Endothelial cell of umbilical vein (primary cell): ENCODE data around the gene CAPZA2. TPM values are rescaled to one million over a fixed set of nuclear protein-coding genes. Genes with fewer than 3 reads are reported as not detected.

ENCODE experiments used
- BruUV-seq: library from RNA; stranded (reverse); fragments of 400-500 nt; replicated peaks from 2 replicates; lab custom pipeline; 2021; lab: Mats Ljungman, UMichigan
- CTCF ChIA-PET: fragments of 300-600, 350-600 bp; sonication (Branson Sonifier 250); formaldehyde crosslinking; loops from one replicate; lab custom pipeline; 2021; ENCODE audit warnings: antibody characterized with exemption, inconsistent platforms; lab: Charles Lee
- POLR2A ChIA-PET: fragments of 300-600, 350-600 bp; sonication (Branson Sonifier 250); formaldehyde crosslinking; loops from one replicate; lab custom pipeline; 2021; ENCODE audit warnings: antibody characterized with exemption, inconsistent platforms; lab: Charles Lee
- DNase-seq: peaks from one replicate; pipeline ENCODE4 v3.0.0-alpha.2; 2011; ENCODE audit warnings: low read depth, low spot score
- FAIRE-seq: peaks from 2 replicates; lab custom pipeline; 2011; peaks lifted over from hg19 to GRCh38; lab: Jason Lieb, UNC
- H2AFZ ChIP-seq: 2 replicates; pipeline ENCODE4 v1.6.0; 2012; ENCODE audit warnings: low read depth, low read length, control low read depth, inconsistent platforms
- H3K27ac ChIP-seq: 2 replicates; pipeline ENCODE4 v1.5.1; 2011; ENCODE audit warnings: low read depth, mild to moderate bottlenecking, control low read depth, low read length, moderate library complexity; ENCODE audit not compliant: insufficient read depth
- H3K27me3 ChIP-seq, 2 experiments: 2 replicates each; pipeline versions ENCODE4 v1.6.0 to v1.6.1; 2011; ENCODE audit warnings: low read length in 2 of 2, mixed read lengths in 1 of 2; ENCODE audit not compliant: control insufficient read depth in 2 of 2, insufficient read depth in 2 of 2
- H3K36me3 ChIP-seq, 2 experiments: 2 replicates in 1 of 2; 3 replicates in 1 of 2; pipeline ENCODE4 v1.5.1; 2011; ENCODE audit warnings: low read length in 2 of 2, mild to moderate bottlenecking in 1 of 2, moderate library complexity in 1 of 2; ENCODE audit not compliant: control insufficient read depth in 2 of 2, insufficient read depth in 2 of 2; ENCODE audit errors: extremely low read depth in 1 of 2
- H3K4me1 ChIP-seq: 3 replicates; pipeline ENCODE4 v1.5.1; 2011; ENCODE audit warnings: mild to moderate bottlenecking, low read length; ENCODE audit not compliant: control insufficient read depth, insufficient read depth; ENCODE audit errors: extremely low read depth
- H3K4me2 ChIP-seq: 2 replicates; pipeline ENCODE4 v1.6.1; 2011; ENCODE audit warnings: low read length, control low read depth, mixed read lengths; ENCODE audit not compliant: insufficient read depth
- H3K4me3 ChIP-seq, 3 experiments: fragments of 200-600 bp in 1 of 3; sonication (generic), shearing (Covaris generic) in 1 of 3; replicated peaks in 1 of 3; 2 replicates each; pipeline ENCODE4 v1.5.1; 2011 to 2016; ENCODE audit warnings: control low read depth in 3 of 3, low read length in 3 of 3, mild to moderate bottlenecking in 2 of 3, inconsistent platforms in 1 of 3, low read depth in 1 of 3, moderate library complexity in 1 of 3; ENCODE audit not compliant: insufficient read depth in 1 of 3
- H3K79me2 ChIP-seq: 2 replicates; pipeline ENCODE4 v1.6.0; 2012; ENCODE audit warnings: low read length, inconsistent platforms; ENCODE audit not compliant: control insufficient read depth, insufficient read depth
- H3K9ac ChIP-seq: replicated peaks from 2 replicates; pipeline ENCODE3; 2011; ENCODE audit warnings: low read length, control low read depth; ENCODE audit not compliant: insufficient read depth; ENCODE audit errors: extremely low read depth
- H3K9me1 ChIP-seq: replicated peaks from 3 replicates; pipeline ENCODE4 v1.6.0; 2011; ENCODE audit warnings: mild to moderate bottlenecking, low read length; ENCODE audit not compliant: control insufficient read depth, insufficient read depth; ENCODE audit errors: extremely low read depth
- H3K9me3 ChIP-seq: replicated peaks from 2 replicates; pipeline ENCODE4 v1.5.1; 2012; ENCODE audit warnings: low read length, inconsistent platforms; ENCODE audit not compliant: control insufficient read depth, insufficient read depth
- H4K20me1 ChIP-seq: replicated peaks from 2 replicates; pipeline ENCODE3; 2011; ENCODE audit warnings: mild to moderate bottlenecking, low read length; ENCODE audit not compliant: control insufficient read depth, insufficient read depth; ENCODE audit errors: extremely low read depth
- EZH2 ChIP-seq: IDR thresholded peaks from 2 replicates; pipeline ENCODE4 v1.6.1; 2012; ENCODE audit warnings: borderline replicate concordance, low read depth, mild to moderate bottlenecking, moderate library complexity, low read length, inconsistent platforms; ENCODE audit not compliant: severe bottlenecking
- FOS ChIP-seq: IDR thresholded peaks from 2 replicates; pipeline ENCODE4 v1.6.1; 2011; ENCODE audit warnings: mild to moderate bottlenecking, low read length, moderate library complexity, borderline replicate concordance; ENCODE audit not compliant: insufficient read depth
- GATA2 ChIP-seq: IDR thresholded peaks from 2 replicates; pipeline ENCODE4 v1.7.0; 2011; ENCODE audit warnings: low read depth, mild to moderate bottlenecking, moderate library complexity, mixed read lengths, low read length; ENCODE audit not compliant: insufficient read length, insufficient read depth
- JUN ChIP-seq: IDR thresholded peaks from 2 replicates; pipeline ENCODE4 v1.6.1; 2011; ENCODE audit warnings: borderline replicate concordance, low read depth; ENCODE audit not compliant: insufficient read length, insufficient read depth
- MYC ChIP-seq: IDR thresholded peaks from one replicate; pipeline ENCODE4 v1.6.1; 2011; ENCODE audit warnings: mild to moderate bottlenecking, low read depth, low read length
- POLR2A ChIP-seq: IDR thresholded peaks from 2 replicates; pipeline ENCODE4 v1.6.1; 2012; ENCODE audit warnings: low read depth, mild to moderate bottlenecking, control low read depth, low read length
- POLR2AphosphoS5 ChIP-seq: IDR thresholded peaks from 2 replicates; pipeline ENCODE4 v1.6.1; 2012; ENCODE audit warnings: low read depth, mild to moderate bottlenecking, control low read depth, low read length, moderate library complexity; ENCODE audit not compliant: insufficient read depth
- dilution Hi-C: fragments of 300-500 bp; cut with MboI; formaldehyde crosslinking; loops from one replicate; pipeline ENCODE4 v1.15.0; 2019; ENCODE audit warnings: low sequenced_read_pairs; ENCODE audit not compliant: extremely low pct_ligation_motif_present
- intact Hi-C: fragments of 100-400 bp; cut with micrococcal nuclease; formaldehyde crosslinking; loops from one replicate; pipeline ENCODE4 v1.10.0; 2022
- polyA plus RNA-seq, 4 experiments: library from polyadenylated mRNA; depleted of rRNA in 3 of 4; stranded (reverse) in 3 of 4; unstranded in 1 of 4; fragments of >200 nt; gene quantifications; 2 replicates each; pipeline versions ENCODE4 v1.2.1 to v1.2.3, GENCODE V29; 2011 to 2012; ENCODE audit warnings: missing spikeins in 1 of 4
- total RNA-seq: library from RNA; stranded (reverse); gene quantifications from 2 replicates; pipeline ENCODE4 v1.2.3, GENCODE V29; 2021
- TF ChIP-seq, protein P1 (sequence below): IDR thresholded peaks from 2 replicates; pipeline ENCODE4 v1.6.1; 2011; ENCODE audit not compliant: insufficient read depth, insufficient read length
- TF ChIP-seq, protein P2 (sequence below), 2 donors: IDR thresholded peaks; 1 replicate in 1 of 2; 2 replicates in 1 of 2; pipeline ENCODE4 v1.5.1; 2011; ENCODE audit warnings: low read length in 2 of 2, mild to moderate bottlenecking in 2 of 2, moderate library complexity in 2 of 2, control low read depth in 1 of 2, inconsistent platforms in 1 of 2, low read depth in 1 of 2; ENCODE audit not compliant: insufficient read depth in 1 of 2; ENCODE audit errors: extremely low read depth in 1 of 2

The CAPZA2 gene
- total and polyA plus RNA-seq, 2 donors (not counting 3 experiments of a cell fraction or from before 2014, with no cell fraction given), result 48.1 to 347 TPM

DNA sequence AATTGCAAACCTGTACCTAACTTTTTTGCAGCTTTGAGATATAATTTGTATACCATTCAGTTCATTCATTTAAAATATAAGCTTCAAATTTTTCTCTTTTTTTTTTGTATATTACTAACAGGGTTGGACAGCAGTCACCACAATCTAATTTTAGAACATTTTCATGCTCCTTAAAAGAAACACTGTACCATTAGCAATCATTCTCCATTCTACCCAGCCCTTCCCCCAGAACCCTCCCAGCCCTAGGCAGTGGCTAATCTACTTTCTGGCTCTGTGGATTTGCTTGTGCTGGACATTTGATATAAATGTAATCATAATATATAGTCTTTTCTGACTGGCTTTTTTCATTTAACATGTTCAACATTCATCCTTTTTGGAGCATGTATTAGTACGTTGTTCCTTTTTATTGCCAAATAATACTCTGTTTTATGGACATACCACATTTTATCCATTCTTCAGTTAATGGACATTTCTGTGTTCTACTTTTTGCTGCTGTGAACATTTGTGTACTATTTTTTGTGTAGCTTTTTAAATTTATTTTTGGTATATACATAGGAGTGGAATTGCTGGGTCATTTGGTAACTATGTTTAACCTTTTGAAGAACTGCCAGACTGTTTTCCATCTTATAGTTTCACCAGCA is 50.0 kb downstream of the CAPZA2 start:
- DNase-seq (no peak), FAIRE-seq (no peak)
- intact Hi-C loops, result no loop called here
- Histone ChIP-seq H2AFZ (no peak overlapping the region), H3K4me2 (no peak overlapping the region), H3K27ac (no peak overlapping the region), H4K20me1 (peaks cover 2% of the 10 kb centered on the region), H3K27me3 (no peaks in the 10 kb centered on the region), H3K36me3 (peaks cover 15 to 32% of the 10 kb centered on the region in 2 experiments), H3K9me3 (no peaks in the 10 kb centered on the region), H3K9ac (no peak overlapping the region), H3K4me1 (no peaks in the 10 kb centered on the region), H3K9me1 (no peaks in the 10 kb centered on the region), H3K79me2 (peaks cover 9% of the 10 kb centered on the region), H3K4me3 (no peak overlapping the region)
- no peak for TF ChIP-seq JUN
- no peak for TF ChIP-seq POLR2A
- TF ChIP-seq MYC, result no peak
- TF ChIP-seq, protein P1, sequence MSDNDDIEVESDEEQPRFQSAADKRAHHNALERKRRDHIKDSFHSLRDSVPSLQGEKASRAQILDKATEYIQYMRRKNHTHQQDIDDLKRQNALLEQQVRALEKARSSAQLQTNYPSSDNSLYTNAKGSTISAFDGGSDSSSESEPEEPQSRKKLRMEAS, result no peak
- ChIA-PET POLR2A (no interaction called here), CTCF (interaction anchor here (0.9 to 1.7 kb wide), 3 partner anchors 10 to 240 kb away, joined by 3 to 8 read pairs (median 3); partner anchors contain the start of gene MET)
- no TSS peak for BruUV-seq
- dilution Hi-C loops, result no loop called here

DNA sequence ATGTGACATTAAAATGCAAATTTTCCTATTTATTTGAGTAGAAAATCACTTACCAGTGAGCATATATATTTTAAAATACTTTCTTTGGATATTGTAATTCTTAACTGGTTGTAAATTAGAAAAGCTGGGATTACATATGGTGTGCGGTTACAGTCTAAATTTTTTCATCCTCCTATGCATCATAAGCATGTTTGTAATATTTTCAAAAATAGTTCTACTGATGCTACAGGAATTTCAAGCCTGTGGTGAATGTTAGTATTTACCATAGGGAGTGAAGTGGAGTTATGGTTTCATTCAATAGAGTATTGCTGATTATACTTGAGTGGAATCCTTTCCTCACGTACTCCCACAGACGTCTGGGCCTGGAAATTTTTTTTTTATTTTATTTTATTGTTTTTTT is 56.3 kb downstream of the CAPZA2 start:
- H3K27me3 ChIP-seq, result no peaks in the 10 kb centered on the region
- no peak overlapping the region for H3K9ac ChIP-seq
- CTCF ChIA-PET, result no interaction called here
- no peaks in the 10 kb centered on the region for H4K20me1 ChIP-seq
- intact Hi-C loops (no loop called here), dilution Hi-C loops (no loop called here)
- H3K36me3 ChIP-seq, result peaks cover 10 to 24% of the 10 kb centered on the region in 2 experiments
- DNase-seq (no peak), FAIRE-seq (no peak)
- no TSS peak for BruUV-seq
- H3K27ac ChIP-seq, result no peak overlapping the region
- no peaks in the 10 kb centered on the region for H3K9me3 ChIP-seq
- H3K4me3 ChIP-seq, result no peak overlapping the region
- H3K79me2 ChIP-seq, result no peaks in the 10 kb centered on the region
- POLR2A ChIA-PET, result interaction anchor here (0.7 kb wide), 2 partner anchors 34 to 36 kb away, joined by 3 read pairs; no protein-coding TSS in a partner anchor
- no peaks in the 10 kb centered on the region for H3K4me1 ChIP-seq
- no peak overlapping the region for H2AFZ ChIP-seq
- H3K9me1 ChIP-seq, result no peaks in the 10 kb centered on the region
- TF ChIP-seq POLR2A (no peak), POLR2AphosphoS5 (no peak), FOS (no peak), GATA2 (no peak), JUN (no peak), MYC (no peak), EZH2 (no peak)
- TF ChIP-seq, protein P2, sequence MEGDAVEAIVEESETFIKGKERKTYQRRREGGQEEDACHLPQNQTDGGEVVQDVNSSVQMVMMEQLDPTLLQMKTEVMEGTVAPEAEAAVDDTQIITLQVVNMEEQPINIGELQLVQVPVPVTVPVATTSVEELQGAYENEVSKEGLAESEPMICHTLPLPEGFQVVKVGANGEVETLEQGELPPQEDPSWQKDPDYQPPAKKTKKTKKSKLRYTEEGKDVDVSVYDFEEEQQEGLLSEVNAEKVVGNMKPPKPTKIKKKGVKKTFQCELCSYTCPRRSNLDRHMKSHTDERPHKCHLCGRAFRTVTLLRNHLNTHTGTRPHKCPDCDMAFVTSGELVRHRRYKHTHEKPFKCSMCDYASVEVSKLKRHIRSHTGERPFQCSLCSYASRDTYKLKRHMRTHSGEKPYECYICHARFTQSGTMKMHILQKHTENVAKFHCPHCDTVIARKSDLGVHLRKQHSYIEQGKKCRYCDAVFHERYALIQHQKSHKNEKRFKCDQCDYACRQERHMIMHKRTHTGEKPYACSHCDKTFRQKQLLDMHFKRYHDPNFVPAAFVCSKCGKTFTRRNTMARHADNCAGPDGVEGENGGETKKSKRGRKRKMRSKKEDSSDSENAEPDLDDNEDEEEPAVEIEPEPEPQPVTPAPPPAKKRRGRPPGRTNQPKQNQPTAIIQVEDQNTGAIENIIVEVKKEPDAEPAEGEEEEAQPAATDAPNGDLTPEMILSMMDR (IDR thresholded peaks at IDR 0.05; ENCODE audit: extremely low read depth in 1 of 2, insufficient read depth in 1 of 2, low read depth in 1 of 2, low read length in 2 of 2), result no peak
- TF ChIP-seq, protein P1, result no peak
- H3K4me2 ChIP-seq, result no peak overlapping the region
